GM19397 (cell line): ENCODE results near the gene EMC7.
"Not testable (repeated sequence)": the region's sequence is repeated elsewhere in the genome, so short reads cannot be mapped to it uniquely, and the experiment has no call there.

Source experiments
- ATAC-seq: cut with Tn5 transposase; IDR thresholded peaks from one replicate; pipeline ENCODE4 v1.9.1; 2021; ENCODE audit warnings: mild to moderate bottlenecking, moderate library complexity; ENCODE audit not compliant: unreplicated experiment

EMC7 gene

GRCh38 chr15:34099914-34100313 is 1.7 kb downstream of the EMC7 start:
- ATAC-seq, result no peak

GRCh38 chr15:34085746-34086145 is 15.9 kb downstream of the EMC7 start:
- no peak for ATAC-seq

- no peak for ATAC-seq
These were observed 17.6 kb downstream of the EMC7 start for GRCh38 chr15:34084086-34084485.

GRCh38 chr15:34079904-34080303 is 21.8 kb downstream of the EMC7 start:
- ATAC-seq, result no peak

GRCh38 chr15:34078900-34079299 is 22.8 kb downstream of the EMC7 start:
- no peak for ATAC-seq

- no peak for ATAC-seq
These were observed 24.9 kb downstream of the EMC7 start for GRCh38 chr15:34076785-34077184.

GRCh38 chr15:34070003-34070402 is 31.7 kb downstream of the EMC7 start:
- ATAC-seq, result no peak

GRCh38 chr15:34065941-34066340 is 35.7 kb downstream of the EMC7 start:
- ATAC-seq, result no peak

GRCh38 chr15:34065261-34065660 is 36.4 kb downstream of the EMC7 start:
- no peak for ATAC-seq

- ATAC-seq, result no peak
These were observed 37.2 kb downstream of the EMC7 start for GRCh38 chr15:34064438-34064837.

- ATAC-seq, result no peak
These were observed 41.7 kb downstream of the EMC7 start for GRCh38 chr15:34059946-34060345.

GRCh38 chr15:34059476-34059875 is 42.2 kb downstream of the EMC7 start:
- no peak for ATAC-seq

GRCh38 chr15:34056911-34057310 is 44.8 kb downstream of the EMC7 start:
- no peak for ATAC-seq

GRCh38 chr15:34055868-34056595 is 45.6 kb downstream of the EMC7 start:
- ATAC-seq, result no peak

- no peak for ATAC-seq
These were observed 47.5 kb downstream of the EMC7 start for GRCh38 chr15:34054081-34054707.

- ATAC-seq, result not testable (repeated sequence)
These were observed 51.3 kb downstream of the EMC7 start for GRCh38 chr15:34050385-34050784.

GRCh38 chr15:34049112-34049511 is 52.5 kb downstream of the EMC7 start:
- no peak for ATAC-seq

GRCh38 chr15:34047893-34048775 is 53.5 kb downstream of the EMC7 start:
- no peak for ATAC-seq

GRCh38 chr15:34046471-34047145 is 55.1 kb downstream of the EMC7 start:
- no peak for ATAC-seq

- ATAC-seq, result no peak
These were observed 57.8 kb downstream of the EMC7 start for GRCh38 chr15:34043813-34044212.

GRCh38 chr15:34043391-34043790 is 58.3 kb downstream of the EMC7 start:
- ATAC-seq, result no peak
